ENCODE measurements around the gene BANF1.

Gene BANF1

DNA sequence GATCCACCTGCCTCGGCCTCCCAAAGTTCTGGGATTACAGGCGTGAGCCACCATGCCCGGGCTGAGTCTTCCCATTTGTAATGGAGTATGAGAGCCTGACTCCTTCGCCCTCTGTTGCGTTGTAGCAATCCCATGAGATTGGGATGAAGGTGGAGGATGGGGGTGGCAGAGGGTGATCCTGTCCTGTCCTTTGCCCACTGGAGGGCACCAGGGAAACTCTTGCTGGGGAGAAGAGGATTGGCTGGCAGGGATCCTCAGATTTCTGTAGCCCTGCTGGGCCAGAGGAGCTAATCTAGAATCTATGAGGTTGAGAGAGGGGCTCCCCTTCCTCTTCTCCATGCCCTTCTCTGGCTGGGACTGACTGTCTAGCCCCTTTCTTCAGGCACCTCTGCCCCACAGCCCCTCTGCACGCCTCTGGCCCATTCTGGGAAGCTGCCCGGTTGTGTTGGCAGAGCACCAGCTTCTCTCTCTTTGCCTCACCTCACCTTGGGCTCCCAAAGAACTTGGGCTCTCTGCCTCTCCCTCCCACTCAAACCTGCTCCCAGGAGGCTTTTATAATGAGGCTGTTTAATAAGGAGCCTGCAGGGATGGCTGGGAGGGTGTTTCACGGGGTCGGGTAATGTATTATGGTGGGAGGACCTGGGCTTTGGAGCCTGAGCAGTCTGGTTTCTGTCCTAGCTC, 33.5 kb downstream of the BANF1 start:
- no peaks in the 10 kb centered on the region for H4K20me1 ChIP-seq (ENCODE audit: insufficient read depth, low read length)
- no peaks in the 10 kb centered on the region for H3K79me2 ChIP-seq (ENCODE audit: low read length)
- H3K9me3 ChIP-seq (ENCODE audit: insufficient read depth, low read length) = no peaks in the 10 kb centered on the region
- no peaks in the 10 kb centered on the region; the same call in 1 of the 2 replicates for H3K27me3 ChIP-seq (ENCODE audit: low read depth, low read length)
- H2AFZ ChIP-seq (ENCODE audit: low read depth, low read length) = no peak overlapping the region
- no peak overlapping the region for H3K27ac ChIP-seq (ENCODE audit: low read length)
- H3K4me3 ChIP-seq (ENCODE audit: low read length) = no peak overlapping the region
- no peak for TF ChIP-seq EZH2phosphoT487 (IDR thresholded peaks at IDR 0.05; ENCODE audit: low read depth)
- TF ChIP-seq, protein P1, sequence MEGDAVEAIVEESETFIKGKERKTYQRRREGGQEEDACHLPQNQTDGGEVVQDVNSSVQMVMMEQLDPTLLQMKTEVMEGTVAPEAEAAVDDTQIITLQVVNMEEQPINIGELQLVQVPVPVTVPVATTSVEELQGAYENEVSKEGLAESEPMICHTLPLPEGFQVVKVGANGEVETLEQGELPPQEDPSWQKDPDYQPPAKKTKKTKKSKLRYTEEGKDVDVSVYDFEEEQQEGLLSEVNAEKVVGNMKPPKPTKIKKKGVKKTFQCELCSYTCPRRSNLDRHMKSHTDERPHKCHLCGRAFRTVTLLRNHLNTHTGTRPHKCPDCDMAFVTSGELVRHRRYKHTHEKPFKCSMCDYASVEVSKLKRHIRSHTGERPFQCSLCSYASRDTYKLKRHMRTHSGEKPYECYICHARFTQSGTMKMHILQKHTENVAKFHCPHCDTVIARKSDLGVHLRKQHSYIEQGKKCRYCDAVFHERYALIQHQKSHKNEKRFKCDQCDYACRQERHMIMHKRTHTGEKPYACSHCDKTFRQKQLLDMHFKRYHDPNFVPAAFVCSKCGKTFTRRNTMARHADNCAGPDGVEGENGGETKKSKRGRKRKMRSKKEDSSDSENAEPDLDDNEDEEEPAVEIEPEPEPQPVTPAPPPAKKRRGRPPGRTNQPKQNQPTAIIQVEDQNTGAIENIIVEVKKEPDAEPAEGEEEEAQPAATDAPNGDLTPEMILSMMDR (IDR thresholded peaks at IDR 0.05; ENCODE audit: low read depth, low read length) = no peak
- H3K4me2 ChIP-seq (ENCODE audit: low read length) = no peak overlapping the region
- peaks cover 4% of the 10 kb centered on the region for H3K4me1 ChIP-seq (ENCODE audit: low read length)
- H3K36me3 ChIP-seq (replicated peaks; ENCODE audit: low read depth, low read length) = no peaks in the 10 kb centered on the region
- H3K9ac ChIP-seq (ENCODE audit: low read length) = no peak overlapping the region

DNA sequence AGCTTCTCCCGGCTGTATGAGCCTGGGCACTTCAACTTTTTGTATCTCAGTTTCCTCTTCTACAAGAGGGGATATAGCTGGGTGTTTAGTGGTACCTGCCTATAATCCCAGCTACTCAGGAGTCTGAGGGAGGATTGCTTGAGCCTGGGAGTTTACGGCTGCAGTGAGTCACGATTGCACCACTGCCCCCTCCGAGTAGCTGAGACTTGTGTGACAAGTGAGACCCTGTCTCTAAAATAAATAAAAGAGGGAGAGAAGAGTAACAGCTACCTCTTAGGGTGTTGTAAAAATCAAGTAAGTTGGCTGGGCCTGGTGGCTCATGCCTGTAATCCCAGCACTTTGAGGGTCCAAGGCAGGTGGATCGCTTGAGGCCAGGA, 34.0 kb downstream of the BANF1 start:
- H4K20me1 ChIP-seq (ENCODE audit: insufficient read depth, low read length) = no peaks in the 10 kb centered on the region
- H3K4me2 ChIP-seq (ENCODE audit: low read length) = no peak overlapping the region
- H2AFZ ChIP-seq (ENCODE audit: low read depth, low read length) = no peak overlapping the region
- H3K4me1 ChIP-seq (ENCODE audit: low read length) = peaks cover 4% of the 10 kb centered on the region
- no peak overlapping the region for H3K4me3 ChIP-seq (ENCODE audit: low read length)
- H3K27ac ChIP-seq (ENCODE audit: low read length) = no peak overlapping the region
- H3K36me3 ChIP-seq (replicated peaks; ENCODE audit: low read depth, low read length) = no peaks in the 10 kb centered on the region
- H3K9me3 ChIP-seq (ENCODE audit: insufficient read depth, low read length) = no peaks in the 10 kb centered on the region
- no peaks in the 10 kb centered on the region; the same call in 1 of the 2 replicates for H3K27me3 ChIP-seq (ENCODE audit: low read depth, low read length)
- H3K79me2 ChIP-seq (ENCODE audit: low read length) = no peaks in the 10 kb centered on the region
- no peak for TF ChIP-seq EZH2phosphoT487 (IDR thresholded peaks at IDR 0.05; ENCODE audit: low read depth)
- TF ChIP-seq, protein P1 (IDR thresholded peaks at IDR 0.05; ENCODE audit: low read depth, low read length) = no peak
- H3K9ac ChIP-seq (ENCODE audit: low read length) = no peak overlapping the region

DNA sequence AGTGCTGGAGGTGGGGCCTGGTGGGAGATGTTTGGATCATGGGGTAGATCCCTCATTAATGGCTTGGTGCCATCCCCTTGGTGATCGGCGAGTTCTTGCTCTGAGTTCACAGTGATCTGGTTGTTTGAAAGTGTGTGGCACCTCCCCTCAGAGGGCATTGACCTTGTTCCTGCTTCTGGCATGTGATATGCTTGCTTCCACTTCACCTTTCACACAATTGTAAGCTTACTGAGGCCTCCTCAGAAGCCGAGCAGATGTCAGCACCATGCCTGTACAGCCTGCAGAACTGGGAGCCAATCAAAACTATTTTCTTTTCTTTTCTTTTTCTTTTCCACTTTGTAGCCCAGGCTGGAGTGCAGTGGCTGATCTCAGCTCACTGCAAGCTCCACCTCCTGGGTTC, 35.0 kb downstream of the BANF1 start:
- Histone ChIP-seq H3K4me3 (ENCODE audit: low read length) (no peak overlapping the region), H3K4me2 (ENCODE audit: low read length) (no peak overlapping the region), H3K36me3 (replicated peaks; ENCODE audit: low read depth, low read length) (no peaks in the 10 kb centered on the region), H3K4me1 (ENCODE audit: low read length) (peaks cover 4% of the 10 kb centered on the region), H3K27me3 (ENCODE audit: low read depth, low read length) (no peaks in the 10 kb centered on the region; the same call in 1 of the 2 replicates), H3K9ac (ENCODE audit: low read length) (no peak overlapping the region), H3K27ac (ENCODE audit: low read length) (no peak overlapping the region), H2AFZ (ENCODE audit: low read depth, low read length) (no peak overlapping the region), H4K20me1 (ENCODE audit: insufficient read depth, low read length) (no peaks in the 10 kb centered on the region), H3K9me3 (ENCODE audit: insufficient read depth, low read length) (no peaks in the 10 kb centered on the region), H3K79me2 (ENCODE audit: low read length) (no peaks in the 10 kb centered on the region)
- TF ChIP-seq, protein P1 (IDR thresholded peaks at IDR 0.05; ENCODE audit: low read depth, low read length) = no peak
- no peak for TF ChIP-seq EZH2phosphoT487 (IDR thresholded peaks at IDR 0.05; ENCODE audit: low read depth)

DNA sequence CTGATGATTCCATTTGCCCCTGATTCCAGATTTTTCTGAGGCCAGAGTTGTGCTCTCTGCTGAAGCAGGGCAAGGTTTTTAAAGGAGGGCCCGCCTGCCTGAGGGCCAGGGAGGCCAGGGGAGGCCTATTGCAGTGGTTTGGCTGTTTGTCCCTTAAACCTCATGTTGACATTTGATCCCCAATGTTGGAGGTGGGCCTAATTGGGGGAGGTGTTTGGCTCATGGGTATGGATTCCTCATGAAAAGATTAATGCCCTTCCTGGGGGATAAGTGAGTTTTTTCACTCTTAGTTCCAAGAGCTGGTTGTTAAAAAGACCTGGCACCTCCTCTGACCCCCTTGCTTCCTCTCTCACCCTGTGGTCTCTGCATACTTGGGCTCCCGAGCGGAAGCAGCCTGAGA, 37.5 kb downstream of the BANF1 start:
- no peak overlapping the region for H2AFZ ChIP-seq (ENCODE audit: low read depth, low read length)
- H3K27ac ChIP-seq (ENCODE audit: low read length) = no peak overlapping the region
- H3K4me1 ChIP-seq (ENCODE audit: low read length) = peaks cover 3% of the 10 kb centered on the region; the same call in 1 of the 2 replicates
- H3K4me3 ChIP-seq (ENCODE audit: low read length) = no peak overlapping the region
- no peak overlapping the region for H3K4me2 ChIP-seq (ENCODE audit: low read length)
- no peak for TF ChIP-seq EZH2phosphoT487 (IDR thresholded peaks at IDR 0.05; ENCODE audit: low read depth)
- TF ChIP-seq, protein P1 (IDR thresholded peaks at IDR 0.05; ENCODE audit: low read depth, low read length) = no peak
- no peaks in the 10 kb centered on the region for H4K20me1 ChIP-seq (ENCODE audit: insufficient read depth, low read length)
- H3K9ac ChIP-seq (ENCODE audit: low read length) = no peak overlapping the region
- no peaks in the 10 kb centered on the region for H3K9me3 ChIP-seq (ENCODE audit: insufficient read depth, low read length)
- H3K36me3 ChIP-seq (replicated peaks; ENCODE audit: low read depth, low read length) = no peaks in the 10 kb centered on the region
- H3K79me2 ChIP-seq (ENCODE audit: low read length) = no peaks in the 10 kb centered on the region
- H3K27me3 ChIP-seq (ENCODE audit: low read depth, low read length) = no peaks in the 10 kb centered on the region; the same call in 1 of the 2 replicates
